HepG2 (cell line): ENCODE measurements around the gene SERPINA3. TPM values are rescaled to one million over a fixed set of nuclear protein-coding genes. Genes with fewer than 3 reads are reported as not detected.

Experiments used
- ATAC-seq: fragments of 200-7000 bp; cut with Tn5 transposase; 3 replicates; pipeline ENCODE4 v1.9.1; 2020; ENCODE audit warnings: mild to moderate bottlenecking, moderate library complexity
- BruUV-seq: library from RNA; stranded (reverse); fragments of 400-500 nt; replicated peaks from 2 replicates; lab custom pipeline; 2021; lab: Mats Ljungman, UMichigan
- CTCF ChIA-PET: fragments of 300-600 bp; formaldehyde crosslinking; extraction: SDS; loops from one replicate; lab custom pipeline; 2021; ENCODE audit warnings: low total read pairs, inconsistent platforms, low intra/inter-chr PET ratio; lab: Yijun Ruan, JAX
- POLR2A ChIA-PET: fragments of 350-600 bp; sonication (Branson Sonifier 250); formaldehyde crosslinking; loops from one replicate; lab custom pipeline; 2020; ENCODE audit warnings: antibody characterized with exemption, inconsistent platforms; lab: Yijun Ruan, JAX
- DNase-seq: peaks from one replicate; pipeline ENCODE4 v3.0.0-alpha.2; 2015; ENCODE audit warnings: low spot score
- FAIRE-seq: peaks from 3 replicates; lab custom pipeline; 2011; peaks lifted over from hg19 to GRCh38; lab: Jason Lieb, UNC
- H2AFZ ChIP-seq: one replicate; pipeline ENCODE4 v1.6.1; 2011; ENCODE audit warnings: low read length, inconsistent platforms
- H3K27ac ChIP-seq: fragments of 300-600 bp; 3 replicates; pipeline ENCODE4 v1.8.0; 2011; ENCODE audit warnings: mixed run types, mild to moderate bottlenecking, mixed read lengths, low read length, inconsistent platforms; ENCODE audit not compliant: insufficient read depth; ENCODE audit errors: extremely low read length
- H3K27me3 ChIP-seq, 2 experiments: fragments of 200-600 bp in 1 of 2; 2 replicates in 1 of 2; 3 replicates in 1 of 2; pipeline versions ENCODE4 v1.6.0 to v1.8.0; 2011; ENCODE audit warnings: low read length in 2 of 2, mild to moderate bottlenecking in 2 of 2, moderate library complexity in 2 of 2, inconsistent platforms in 1 of 2; ENCODE audit not compliant: insufficient read depth in 2 of 2, control insufficient read depth in 1 of 2
- H3K36me3 ChIP-seq, 2 experiments: fragments of 200-600 bp in 1 of 2; replicated peaks in 1 of 2; 2 replicates in 1 of 2; 3 replicates in 1 of 2; pipeline versions ENCODE4 v1.5.1 to v1.8.0; 2011; ENCODE audit warnings: low read length in 2 of 2, inconsistent platforms in 1 of 2; ENCODE audit not compliant: insufficient read depth in 2 of 2, control insufficient read depth in 1 of 2
- H3K4me1 ChIP-seq: 2 replicates; pipeline ENCODE4 v1.5.1; 2012; ENCODE audit warnings: low read length, inconsistent platforms; ENCODE audit not compliant: insufficient read depth
- H3K4me2 ChIP-seq: 2 replicates; pipeline ENCODE4 v1.6.0; 2011; ENCODE audit warnings: low read depth, low read length, inconsistent platforms
- H3K4me3 ChIP-seq, 3 experiments: fragments of 200-600 bp in 1 of 3; sonication (generic), shearing (Covaris generic) in 1 of 3; replicated peaks in 1 of 3; 2 replicates each; pipeline ENCODE4 v1.5.1; 2011 to 2016; ENCODE audit warnings: low read length in 3 of 3, inconsistent platforms in 2 of 3, low read depth in 2 of 3, mild to moderate bottlenecking in 2 of 3, control low read depth in 1 of 3, mixed read lengths in 1 of 3; ENCODE audit not compliant: insufficient read depth in 1 of 3
- H3K79me2 ChIP-seq: one replicate; pipeline ENCODE4 v1.6.1; 2011; ENCODE audit warnings: low read length, inconsistent platforms; ENCODE audit not compliant: insufficient read depth
- H3K9ac ChIP-seq: 2 replicates; pipeline ENCODE4 v1.6.0; 2011; ENCODE audit warnings: mild to moderate bottlenecking, low read depth, low read length, inconsistent platforms; ENCODE audit not compliant: insufficient read depth
- H3K9me3 ChIP-seq: 2 replicates; pipeline ENCODE4 v1.5.1; 2012; ENCODE audit warnings: mild to moderate bottlenecking, low read length
- H4K20me1 ChIP-seq: 2 replicates; pipeline ENCODE4 v1.6.0; 2011; ENCODE audit warnings: inconsistent platforms, mild to moderate bottlenecking, low read length, moderate library complexity; ENCODE audit not compliant: insufficient read depth
- HNRNPUL1 ChIP-seq: fragments of 200-400 bp; formaldehyde crosslinking; IDR thresholded peaks from 2 replicates; pipeline ENCODE4 v1.6.1; 2017; ENCODE audit warnings: low read depth, mild to moderate bottlenecking, low read length, moderate library complexity
- MIXL1 ChIP-seq: IDR thresholded peaks from 2 replicates; pipeline ENCODE4 v1.6.1; 2016
- MTA1 ChIP-seq: sonication (generic); formaldehyde crosslinking; IDR thresholded peaks from 2 replicates; pipeline ENCODE4 v1.4.0; 2020; ENCODE audit warnings: missing genetic modification reagents, mild to moderate bottlenecking, borderline replicate concordance
- MTF1 ChIP-seq: sonication (generic); formaldehyde crosslinking; IDR thresholded peaks from 2 replicates; pipeline ENCODE4 v1.5.0; 2020; ENCODE audit warnings: missing genetic modification reagents
- MZF1 ChIP-seq: sonication (generic); formaldehyde crosslinking; IDR thresholded peaks from 2 replicates; pipeline ENCODE4 v1.8.1; 2023; ENCODE audit warnings: mild to moderate bottlenecking, missing genetic modification reagents, borderline replicate concordance
- SUZ12 ChIP-seq: fragments of 150-350 bp; IDR thresholded peaks from 2 replicates; pipeline ENCODE4 v1.6.1; 2014; ENCODE audit warnings: low read depth, low read length
- TCF12 ChIP-seq, 2 experiments: fragments of 450-650 bp in 1 of 2; sonication (generic) in 1 of 2; formaldehyde crosslinking in 1 of 2; IDR thresholded peaks; 2 replicates each; pipeline versions ENCODE4 v1.6.1 to v1.8.0; 2017 to 2022; ENCODE audit warnings: antibody characterized with exemption in 1 of 2, mild to moderate bottlenecking in 1 of 2, missing genetic modification reagents in 1 of 2, moderate library complexity in 1 of 2
- YEATS2 ChIP-seq: sonication (generic); formaldehyde crosslinking; IDR thresholded peaks from 2 replicates; pipeline ENCODE4 v1.4.0; 2020; ENCODE audit warnings: missing genetic modification reagents, borderline replicate concordance
- ZNF225 ChIP-seq: sonication (generic); formaldehyde crosslinking; IDR thresholded peaks from 2 replicates; pipeline ENCODE4 v1.4.0; 2020; ENCODE audit warnings: mild to moderate bottlenecking, missing genetic modification reagents
- ZNF343 ChIP-seq: sonication (generic); formaldehyde crosslinking; IDR thresholded peaks from 2 replicates; pipeline ENCODE4 v1.4.0; 2020; ENCODE audit warnings: mild to moderate bottlenecking, missing genetic modification reagents
- ZNF567 ChIP-seq: sonication (generic); formaldehyde crosslinking; IDR thresholded peaks from 2 replicates; pipeline ENCODE4 v1.8.1; 2023; ENCODE audit warnings: mild to moderate bottlenecking, missing genetic modification reagents, borderline replicate concordance
- WGBS: methylation state at CpG from one replicate; pipeline ENCODE4 v1.1.6; 2017; ENCODE audit warnings: low lambda C conversion rate; 5-methylcytosine and 5-hydroxymethylcytosine counted together
- in situ Hi-C: cut with HindIII; loops from 2 replicates; pipeline ENCODE4 v1.10.0; 2017; ENCODE audit warnings: low pct_unique_long_range_greater_than_20kb; ENCODE audit not compliant: extremely low pct_ligation_motif_present
- intact Hi-C: fragments of 100-400 bp; cut with micrococcal nuclease; formaldehyde crosslinking; loops from one replicate; pipeline ENCODE4 v1.10.0; 2022; ENCODE audit not compliant: unreplicated experiment
- polyA plus RNA-seq, 8 experiments: library from polyadenylated mRNA; depleted of rRNA in 3 of 8; stranded (reverse) in 7 of 8; unstranded in 1 of 8; fragments of >200 nt; fragmentation: Illumina TruSeq in 4 of 8; extraction: Trizol in 4 of 8; gene quantifications; 2 replicates each; pipeline versions ENCODE4 v1.2.1 to v1.2.3, GENCODE V29; 2011 to 2016; ENCODE audit warnings: low read depth in 4 of 8, missing spikeins in 1 of 8, mixed read lengths in 1 of 8; ENCODE audit not compliant: insufficient read depth in 1 of 8
- total RNA-seq, 5 experiments: library from RNA; depleted of rRNA; stranded (reverse); fragments of >200 nt; fragmentation: Illumina TruSeq; extraction: Trizol; gene quantifications; 2 replicates each; pipeline ENCODE4 v1.2.3, GENCODE V29; 2016; ENCODE audit warnings: low read depth in 1 of 5
- TF ChIP-seq, protein P1 (sequence below): sonication (generic); formaldehyde crosslinking; IDR thresholded peaks from 2 replicates; pipeline ENCODE4 v1.8.0; 2022; ENCODE audit warnings: mild to moderate bottlenecking, missing genetic modification reagents; ENCODE audit not compliant: insufficient replicate concordance
- TF ChIP-seq, protein P2 (sequence below): IDR thresholded peaks from 2 replicates; pipeline ENCODE4 v1.6.1; 2018; ENCODE audit warnings: missing genetic modification reagents
- TF ChIP-seq, protein P3 (sequence below): IDR thresholded peaks from 2 replicates; pipeline ENCODE4 v1.6.1; 2016
- TF ChIP-seq, protein P4 (sequence below): sonication (generic); formaldehyde crosslinking; IDR thresholded peaks from 2 replicates; pipeline ENCODE4 v1.5.1; 2020; ENCODE audit warnings: mild to moderate bottlenecking, missing genetic modification reagents
- TF ChIP-seq, protein P5 (sequence below): sonication (generic); formaldehyde crosslinking; IDR thresholded peaks from 2 replicates; pipeline ENCODE4 v1.8.0; 2022; ENCODE audit warnings: mild to moderate bottlenecking, missing genetic modification reagents

SERPINA3 gene
- total and polyA plus RNA-seq, 2 of the 13 experiments (the other 11 are each of a cell fraction or from before 2014, with no cell fraction given) = 825 to 2,200 TPM

DNA sequence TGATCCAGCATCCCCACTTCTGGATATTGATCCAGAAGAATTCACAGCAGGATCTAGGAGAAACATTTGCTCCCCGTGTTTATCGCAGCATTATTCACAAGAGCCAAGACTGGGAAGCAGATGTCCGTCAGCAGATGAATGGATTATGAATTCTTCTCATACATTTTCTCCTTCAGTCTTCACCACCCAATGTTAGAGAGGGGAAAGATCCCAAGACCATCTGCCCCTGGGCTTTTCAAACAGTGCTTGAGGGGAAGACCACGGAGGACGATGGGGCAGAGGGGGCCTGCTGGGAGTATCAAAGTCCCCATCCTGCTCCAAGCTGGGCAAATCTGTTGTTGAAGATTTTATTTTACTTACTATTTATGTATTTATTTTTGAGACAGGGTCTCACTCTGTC, 41.1 kb downstream of the SERPINA3 start:
- CTCF ChIA-PET = no interaction called here
- no peaks in the 10 kb centered on the region for H3K79me2 ChIP-seq
- ATAC-seq = no peak
- H3K9ac ChIP-seq = no peak overlapping the region
- no peaks in the 10 kb centered on the region for H3K36me3 ChIP-seq
- no peaks in the 10 kb centered on the region for H4K20me1 ChIP-seq
- peaks cover 52% of the 10 kb centered on the region for H3K4me1 ChIP-seq
- intact Hi-C loops (no loop called here), in situ Hi-C loops (no loop called here)
- H2AFZ ChIP-seq = no peak overlapping the region
- 69% methylated on average over 5 of the region's 5 CpGs for WGBS
- no peak for DNase-seq
- peaks cover 0 to 2% of the 10 kb centered on the region in 2 experiments; a peak in 1 of 5 replicates for H3K27me3 ChIP-seq
- H3K4me2 ChIP-seq = no peak overlapping the region
- POLR2A ChIA-PET = interaction anchor here (1.2 to 2.2 kb wide), 3 partner anchors 16 to 91 kb away, joined by 3 to 10 read pairs (median 4); no protein-coding TSS in a partner anchor
- no peak overlapping the region for H3K4me3 ChIP-seq
- peaks cover 9% of the 10 kb centered on the region; the same call in 1 of the 2 replicates for H3K9me3 ChIP-seq
- no peak for FAIRE-seq
- BruUV-seq = no TSS peak
- H3K27ac ChIP-seq = no peak overlapping the region
- no peak for TF ChIP-seq MZF1
- TF ChIP-seq, protein P1, sequence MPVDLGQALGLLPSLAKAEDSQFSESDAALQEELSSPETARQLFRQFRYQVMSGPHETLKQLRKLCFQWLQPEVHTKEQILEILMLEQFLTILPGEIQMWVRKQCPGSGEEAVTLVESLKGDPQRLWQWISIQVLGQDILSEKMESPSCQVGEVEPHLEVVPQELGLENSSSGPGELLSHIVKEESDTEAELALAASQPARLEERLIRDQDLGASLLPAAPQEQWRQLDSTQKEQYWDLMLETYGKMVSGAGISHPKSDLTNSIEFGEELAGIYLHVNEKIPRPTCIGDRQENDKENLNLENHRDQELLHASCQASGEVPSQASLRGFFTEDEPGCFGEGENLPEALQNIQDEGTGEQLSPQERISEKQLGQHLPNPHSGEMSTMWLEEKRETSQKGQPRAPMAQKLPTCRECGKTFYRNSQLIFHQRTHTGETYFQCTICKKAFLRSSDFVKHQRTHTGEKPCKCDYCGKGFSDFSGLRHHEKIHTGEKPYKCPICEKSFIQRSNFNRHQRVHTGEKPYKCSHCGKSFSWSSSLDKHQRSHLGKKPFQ = no peak
- TF ChIP-seq, protein P2, sequence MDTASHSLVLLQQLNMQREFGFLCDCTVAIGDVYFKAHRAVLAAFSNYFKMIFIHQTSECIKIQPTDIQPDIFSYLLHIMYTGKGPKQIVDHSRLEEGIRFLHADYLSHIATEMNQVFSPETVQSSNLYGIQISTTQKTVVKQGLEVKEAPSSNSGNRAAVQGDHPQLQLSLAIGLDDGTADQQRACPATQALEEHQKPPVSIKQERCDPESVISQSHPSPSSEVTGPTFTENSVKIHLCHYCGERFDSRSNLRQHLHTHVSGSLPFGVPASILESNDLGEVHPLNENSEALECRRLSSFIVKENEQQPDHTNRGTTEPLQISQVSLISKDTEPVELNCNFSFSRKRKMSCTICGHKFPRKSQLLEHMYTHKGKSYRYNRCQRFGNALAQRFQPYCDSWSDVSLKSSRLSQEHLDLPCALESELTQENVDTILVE (CRISPR knock-in tag) = no peak
- no peak for TF ChIP-seq ZNF343 (CRISPR knock-in tag)
- TF ChIP-seq MTF1 (CRISPR knock-in tag) = no peak
- no peak for TF ChIP-seq SUZ12
- no peak for TF ChIP-seq ZNF225 (CRISPR knock-in tag)
- no peak for TF ChIP-seq MTA1 (CRISPR knock-in tag)
- TF ChIP-seq, protein P3, sequence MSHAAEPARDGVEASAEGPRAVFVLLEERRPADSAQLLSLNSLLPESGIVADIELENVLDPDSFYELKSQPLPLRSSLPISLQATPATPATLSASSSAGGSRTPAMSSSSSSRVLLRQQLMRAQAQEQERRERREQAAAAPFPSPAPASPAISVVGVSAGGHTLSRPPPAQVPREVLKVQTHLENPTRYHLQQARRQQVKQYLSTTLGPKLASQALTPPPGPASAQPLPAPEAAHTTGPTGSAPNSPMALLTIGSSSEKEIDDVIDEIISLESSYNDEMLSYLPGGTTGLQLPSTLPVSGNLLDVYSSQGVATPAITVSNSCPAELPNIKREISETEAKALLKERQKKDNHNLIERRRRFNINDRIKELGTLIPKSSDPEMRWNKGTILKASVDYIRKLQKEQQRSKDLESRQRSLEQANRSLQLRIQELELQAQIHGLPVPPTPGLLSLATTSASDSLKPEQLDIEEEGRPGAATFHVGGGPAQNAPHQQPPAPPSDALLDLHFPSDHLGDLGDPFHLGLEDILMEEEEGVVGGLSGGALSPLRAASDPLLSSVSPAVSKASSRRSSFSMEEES (CRISPR knock-in tag) = no peak
- TF ChIP-seq, protein P4, sequence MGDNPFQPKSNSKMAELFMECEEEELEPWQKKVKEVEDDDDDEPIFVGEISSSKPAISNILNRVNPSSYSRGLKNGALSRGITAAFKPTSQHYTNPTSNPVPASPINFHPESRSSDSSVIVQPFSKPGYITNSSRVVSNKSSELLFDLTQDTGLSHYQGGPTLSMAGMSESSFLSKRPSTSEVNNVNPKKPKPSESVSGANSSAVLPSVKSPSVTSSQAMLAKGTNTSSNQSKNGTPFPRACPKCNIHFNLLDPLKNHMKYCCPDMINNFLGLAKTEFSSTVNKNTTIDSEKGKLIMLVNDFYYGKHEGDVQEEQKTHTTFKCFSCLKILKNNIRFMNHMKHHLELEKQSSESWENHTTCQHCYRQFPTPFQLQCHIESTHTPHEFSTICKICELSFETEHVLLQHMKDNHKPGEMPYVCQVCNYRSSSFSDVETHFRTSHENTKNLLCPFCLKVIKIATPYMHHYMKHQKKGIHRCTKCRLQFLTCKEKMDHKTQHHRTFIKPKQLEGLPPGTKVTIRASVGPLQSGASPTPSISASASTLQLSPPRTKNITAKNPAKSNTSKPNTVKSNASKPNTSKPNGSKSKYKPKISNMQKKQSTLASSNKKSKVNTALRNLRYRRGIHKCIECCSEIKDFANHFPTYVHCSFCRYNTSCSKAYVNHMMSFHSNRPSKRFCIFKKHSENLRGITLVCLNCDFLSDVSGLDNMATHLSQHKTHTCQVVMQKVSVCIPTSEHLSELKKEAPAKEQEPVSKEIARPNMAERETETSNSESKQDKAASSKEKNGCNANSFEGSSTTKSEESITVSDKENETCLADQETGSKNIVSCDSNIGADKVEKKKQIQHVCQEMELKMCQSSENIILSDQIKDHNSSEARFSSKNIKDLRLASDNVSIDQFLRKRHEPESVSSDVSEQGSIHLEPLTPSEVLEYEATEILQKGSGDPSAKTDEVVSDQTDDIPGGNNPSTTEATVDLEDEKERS (CRISPR knock-in tag) = no peak
- TF ChIP-seq ZNF567 (CRISPR knock-in tag) = no peak
- TF ChIP-seq, protein P5, sequence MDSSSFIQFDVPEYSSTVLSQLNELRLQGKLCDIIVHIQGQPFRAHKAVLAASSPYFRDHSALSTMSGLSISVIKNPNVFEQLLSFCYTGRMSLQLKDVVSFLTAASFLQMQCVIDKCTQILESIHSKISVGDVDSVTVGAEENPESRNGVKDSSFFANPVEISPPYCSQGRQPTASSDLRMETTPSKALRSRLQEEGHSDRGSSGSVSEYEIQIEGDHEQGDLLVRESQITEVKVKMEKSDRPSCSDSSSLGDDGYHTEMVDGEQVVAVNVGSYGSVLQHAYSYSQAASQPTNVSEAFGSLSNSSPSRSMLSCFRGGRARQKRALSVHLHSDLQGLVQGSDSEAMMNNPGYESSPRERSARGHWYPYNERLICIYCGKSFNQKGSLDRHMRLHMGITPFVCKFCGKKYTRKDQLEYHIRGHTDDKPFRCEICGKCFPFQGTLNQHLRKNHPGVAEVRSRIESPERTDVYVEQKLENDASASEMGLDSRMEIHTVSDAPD = no peak
- no peak for TF ChIP-seq TCF12 (IDR thresholded peaks at IDR 0.05)
- no peak for TF ChIP-seq TCF12 (CRISPR knock-in tag; IDR thresholded peaks at IDR 0.05)
- TF ChIP-seq HNRNPUL1 = no peak
- TF ChIP-seq YEATS2 (CRISPR knock-in tag) = no peak
- TF ChIP-seq MIXL1 (CRISPR knock-in tag) = no peak
